ENCODE measurements around the gene DNAI1. TPM values are rescaled to one million over a fixed set of nuclear protein-coding genes. Genes with fewer than 3 reads are reported as not detected.

Gene DNAI1
- total and polyA plus RNA-seq, 2 experiments from 2014 or later = 0.57 TPM; not detected in 1

DNA sequence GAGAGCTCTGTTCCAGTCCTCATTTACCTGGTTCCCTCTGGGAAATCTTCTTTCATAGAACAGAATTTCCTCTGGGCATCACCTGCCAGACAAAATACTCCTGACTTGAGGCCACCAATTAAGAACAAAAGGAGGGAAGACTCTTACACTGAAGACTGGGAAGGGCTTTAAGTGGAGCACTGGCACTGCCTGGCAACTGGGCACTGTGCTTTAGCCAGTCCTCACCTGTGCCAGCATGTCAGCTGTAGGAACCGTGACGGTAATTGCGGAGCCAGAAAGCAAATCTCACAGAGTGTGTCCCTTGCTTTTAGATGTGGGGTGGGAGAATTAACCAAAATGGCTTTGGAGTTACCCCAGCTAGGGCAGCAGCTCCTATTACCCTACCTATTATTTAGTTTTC lies 40.9 kb upstream of the DNAI1 start:
- Histone ChIP-seq H3K4me1 (ENCODE audit: insufficient read depth) (no peaks in the 10 kb centered on the region), H3K9me2 (replicated peaks; ENCODE audit: insufficient read depth) (no peaks in the 10 kb centered on the region), H3K27ac (no peak overlapping the region), H3K36me3 (replicated peaks; ENCODE audit: insufficient read depth, low read depth) (no peaks in the 10 kb centered on the region), H2AFZ (no peak overlapping the region), H3K9me3 (ENCODE audit: low read depth) (no peaks in the 10 kb centered on the region), H3K4me2 (no peak overlapping the region), H3K4me3 (no peak overlapping the region), H3K27me3 (no peaks in the 10 kb centered on the region), H4K20me1 (ENCODE audit: insufficient read depth, poor library complexity, severe bottlenecking) (no peaks in the 10 kb centered on the region), H3K79me2 (no peaks in the 10 kb centered on the region)
- TF ChIP-seq EZH2 (IDR thresholded peaks at IDR 0.05; ENCODE audit: borderline replicate concordance) (no peak), EZH2phosphoT487 (IDR thresholded peaks at IDR 0.05; ENCODE audit: low read depth, severe bottlenecking, unreplicated experiment) (no peak)
- TF ChIP-seq, protein P1, sequence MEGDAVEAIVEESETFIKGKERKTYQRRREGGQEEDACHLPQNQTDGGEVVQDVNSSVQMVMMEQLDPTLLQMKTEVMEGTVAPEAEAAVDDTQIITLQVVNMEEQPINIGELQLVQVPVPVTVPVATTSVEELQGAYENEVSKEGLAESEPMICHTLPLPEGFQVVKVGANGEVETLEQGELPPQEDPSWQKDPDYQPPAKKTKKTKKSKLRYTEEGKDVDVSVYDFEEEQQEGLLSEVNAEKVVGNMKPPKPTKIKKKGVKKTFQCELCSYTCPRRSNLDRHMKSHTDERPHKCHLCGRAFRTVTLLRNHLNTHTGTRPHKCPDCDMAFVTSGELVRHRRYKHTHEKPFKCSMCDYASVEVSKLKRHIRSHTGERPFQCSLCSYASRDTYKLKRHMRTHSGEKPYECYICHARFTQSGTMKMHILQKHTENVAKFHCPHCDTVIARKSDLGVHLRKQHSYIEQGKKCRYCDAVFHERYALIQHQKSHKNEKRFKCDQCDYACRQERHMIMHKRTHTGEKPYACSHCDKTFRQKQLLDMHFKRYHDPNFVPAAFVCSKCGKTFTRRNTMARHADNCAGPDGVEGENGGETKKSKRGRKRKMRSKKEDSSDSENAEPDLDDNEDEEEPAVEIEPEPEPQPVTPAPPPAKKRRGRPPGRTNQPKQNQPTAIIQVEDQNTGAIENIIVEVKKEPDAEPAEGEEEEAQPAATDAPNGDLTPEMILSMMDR (IDR thresholded peaks at IDR 0.05; ENCODE audit: poor library complexity) = no peak
- 96% methylated on average over 3 of the region's 3 CpGs for WGBS (ENCODE audit: low lambda C conversion rate, missing lambda C conversion rate)
- DNase-seq (ENCODE audit: low spot score) = no peak

DNA sequence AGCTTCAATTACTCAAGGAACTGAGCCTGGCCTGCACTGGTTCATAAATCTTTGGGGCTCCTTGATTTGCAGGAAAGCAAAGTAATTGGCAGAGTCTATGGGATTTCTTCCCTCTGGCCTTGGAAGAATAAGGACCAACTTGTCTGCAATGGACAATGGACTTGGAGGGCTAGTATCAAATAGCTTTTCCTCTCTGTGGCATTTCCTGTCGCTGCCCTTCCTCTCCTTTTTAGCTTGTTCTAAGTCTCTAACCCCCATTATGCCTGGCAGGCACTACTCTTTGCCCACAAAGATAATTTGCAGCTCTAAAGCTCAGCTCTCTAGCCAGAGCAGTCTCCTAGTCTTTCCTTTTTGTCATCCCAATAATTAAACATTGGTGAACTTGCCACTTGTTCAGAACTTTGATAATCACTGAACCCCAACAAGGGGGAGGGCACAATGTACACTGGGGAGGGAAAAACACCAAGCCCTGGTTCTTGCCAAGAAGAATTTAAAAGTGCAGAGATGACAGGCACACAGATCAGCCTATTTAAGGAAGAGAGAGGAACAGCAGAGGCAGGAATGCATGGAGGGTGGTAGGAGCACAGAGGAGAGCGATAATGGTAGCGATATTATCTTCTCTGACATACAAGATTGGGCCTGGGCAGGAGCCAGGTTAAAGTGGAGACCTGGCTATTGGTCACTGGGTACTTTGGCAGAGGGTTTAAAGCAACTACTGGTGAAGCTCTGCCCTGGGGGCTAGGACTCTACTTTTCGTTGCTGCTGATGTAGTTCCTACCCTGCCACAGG lies 38.7 kb upstream of the DNAI1 start:
- WGBS (ENCODE audit: low lambda C conversion rate, missing lambda C conversion rate) = 83% methylated on average over 4 of the region's 4 CpGs
- DNase-seq (ENCODE audit: low spot score) = no peak
- TF ChIP-seq, protein P1 (IDR thresholded peaks at IDR 0.05; ENCODE audit: poor library complexity) = no peak
- TF ChIP-seq EZH2phosphoT487 (IDR thresholded peaks at IDR 0.05; ENCODE audit: low read depth, severe bottlenecking, unreplicated experiment) = no peak
- TF ChIP-seq EZH2 (IDR thresholded peaks at IDR 0.05; ENCODE audit: borderline replicate concordance) = no peak
- H3K36me3 ChIP-seq (replicated peaks; ENCODE audit: insufficient read depth, low read depth) = no peaks in the 10 kb centered on the region
- H3K27me3 ChIP-seq = no peaks in the 10 kb centered on the region
- no peak overlapping the region for H3K4me2 ChIP-seq
- H3K4me3 ChIP-seq = no peak overlapping the region
- H4K20me1 ChIP-seq (ENCODE audit: insufficient read depth, poor library complexity, severe bottlenecking) = no peaks in the 10 kb centered on the region
- H3K27ac ChIP-seq = no peak overlapping the region
- no peaks in the 10 kb centered on the region for H3K9me3 ChIP-seq (ENCODE audit: low read depth)
- H3K9me2 ChIP-seq (replicated peaks; ENCODE audit: insufficient read depth) = no peaks in the 10 kb centered on the region
- H2AFZ ChIP-seq = no peak overlapping the region
- no peaks in the 10 kb centered on the region for H3K4me1 ChIP-seq (ENCODE audit: insufficient read depth)
- H3K79me2 ChIP-seq = no peaks in the 10 kb centered on the region

DNA sequence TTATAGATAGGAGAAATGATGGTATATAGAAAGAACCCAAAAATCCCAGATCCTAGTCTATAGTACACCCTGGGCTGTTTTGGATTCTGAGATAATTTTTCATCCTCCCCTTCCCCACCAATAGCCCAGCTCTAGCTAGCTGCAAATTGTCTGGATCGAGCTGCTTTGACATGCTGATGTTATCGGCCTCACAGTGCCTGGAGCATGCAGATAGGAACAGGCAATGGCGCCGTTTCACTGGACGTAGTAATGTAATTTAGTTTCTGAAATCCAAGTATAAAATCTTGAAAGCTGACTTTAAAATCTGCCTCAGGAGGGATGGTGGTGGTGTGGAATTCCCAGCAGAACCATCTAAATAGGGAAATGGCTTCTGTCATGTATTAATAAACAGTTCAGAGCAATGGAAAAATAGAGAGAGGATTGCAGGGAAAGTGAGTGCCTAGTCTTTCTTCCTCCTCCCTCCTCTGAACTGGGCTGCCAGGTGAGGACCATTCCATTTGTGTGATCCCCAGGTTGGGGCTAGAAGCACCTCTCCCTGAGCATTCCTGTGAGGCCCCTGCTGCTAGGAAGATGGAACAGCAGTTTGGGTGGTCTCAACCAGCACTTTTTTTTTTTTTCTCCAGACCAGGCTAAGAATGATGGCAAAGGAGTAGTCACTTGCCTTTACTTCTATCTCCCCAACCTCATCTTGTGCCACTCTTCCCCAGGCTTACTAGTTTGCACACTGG lies 32.1 kb upstream of the DNAI1 start:
- H4K20me1 ChIP-seq (ENCODE audit: insufficient read depth, poor library complexity, severe bottlenecking) = no peaks in the 10 kb centered on the region
- WGBS (ENCODE audit: low lambda C conversion rate, missing lambda C conversion rate) = 79% methylated on average over 5 of the region's 5 CpGs
- no peak overlapping the region for H3K4me2 ChIP-seq
- no peaks in the 10 kb centered on the region for H3K9me3 ChIP-seq (ENCODE audit: low read depth)
- H3K4me1 ChIP-seq (ENCODE audit: insufficient read depth) = no peaks in the 10 kb centered on the region
- no peak for DNase-seq (ENCODE audit: low spot score)
- H3K36me3 ChIP-seq (replicated peaks; ENCODE audit: insufficient read depth, low read depth) = no peaks in the 10 kb centered on the region
- TF ChIP-seq EZH2phosphoT487 (IDR thresholded peaks at IDR 0.05; ENCODE audit: low read depth, severe bottlenecking, unreplicated experiment) = no peak
- TF ChIP-seq, protein P1 (IDR thresholded peaks at IDR 0.05; ENCODE audit: poor library complexity) = no peak
- no peak for TF ChIP-seq EZH2 (IDR thresholded peaks at IDR 0.05; ENCODE audit: borderline replicate concordance)
- H3K27ac ChIP-seq = no peak overlapping the region
- no peaks in the 10 kb centered on the region for H3K27me3 ChIP-seq
- no peak overlapping the region for H3K4me3 ChIP-seq
- H3K9me2 ChIP-seq (replicated peaks; ENCODE audit: insufficient read depth) = no peaks in the 10 kb centered on the region
- no peaks in the 10 kb centered on the region for H3K79me2 ChIP-seq
- no peak overlapping the region for H2AFZ ChIP-seq

Measured in hepatocyte (in vitro differentiated cells).